K562 (cell line): ENCODE results near the gene GTF2H4. TPM values are rescaled to one million over a fixed set of nuclear protein-coding genes. Genes with fewer than 3 reads are reported as not detected.
A peak's percentile ranks its signal among the peaks of the same experiment; 100 is the strongest.

Experiments used
- ARNT ChIP-seq, 2 experiments: fragments of 450-650 bp; IDR thresholded peaks; 2 replicates each; pipeline ENCODE4 v1.6.1; 2016; ENCODE audit warnings: mild to moderate bottlenecking in 1 of 2
- CBFA2T2 ChIP-seq: fragments of 450-650 bp; conservative IDR thresholded peaks from 2 replicates; pipeline ENCODE4 v1.6.1; 2017; ENCODE audit warnings: mild to moderate bottlenecking
- E2F3 ChIP-seq: fragments of 250-450 bp; sonication (Bioruptor Pico); IDR thresholded peaks from 2 replicates; pipeline ENCODE4 v1.4.0; 2020; ENCODE audit warnings: mild to moderate bottlenecking
- ESRRA ChIP-seq: fragments of 450-650 bp; IDR thresholded peaks from 2 replicates; pipeline ENCODE4 v1.6.1; 2014; ENCODE audit warnings: low read depth, mild to moderate bottlenecking, moderate library complexity, borderline replicate concordance
- ESRRB ChIP-seq: fragments of 250-450 bp; sonication (Bioruptor Pico); IDR thresholded peaks from 2 replicates; pipeline ENCODE4 v1.5.0; 2020; ENCODE audit warnings: mild to moderate bottlenecking, moderate library complexity, borderline replicate concordance
- IFI16 ChIP-seq: fragments of 250-450 bp; sonication (Bioruptor Pico); IDR thresholded peaks from 2 replicates; pipeline ENCODE4 v2.1.2; 2022; ENCODE audit warnings: mild to moderate bottlenecking, inconsistent platforms
- JUNB ChIP-seq: fragments of 450-650 bp; formaldehyde crosslinking; conservative IDR thresholded peaks from 2 replicates; pipeline ENCODE4 v1.4.0; 2020; ENCODE audit warnings: mild to moderate bottlenecking
- LCOR ChIP-seq: sonication (generic); formaldehyde crosslinking; IDR thresholded peaks from 2 replicates; pipeline ENCODE4 v1.8.0; 2022; ENCODE audit warnings: mild to moderate bottlenecking, missing genetic modification reagents
- MLLT1 ChIP-seq, 2 experiments: fragments of 450-650 bp; IDR thresholded peaks; 2 replicates each; pipeline ENCODE4 v1.6.1; 2016
- NCOA6 ChIP-seq: fragments of 450-650 bp; IDR thresholded peaks from 2 replicates; pipeline ENCODE4 v1.6.1; 2017; ENCODE audit warnings: mild to moderate bottlenecking
- NFIX ChIP-seq: fragments of 250-450 bp; sonication (Bioruptor Pico); IDR thresholded peaks from 2 replicates; pipeline ENCODE4 v1.4.0; 2020; ENCODE audit warnings: low read depth, mild to moderate bottlenecking, moderate library complexity
- PCBP2 ChIP-seq: fragments of 200-400 bp; formaldehyde crosslinking; IDR thresholded peaks from 2 replicates; pipeline ENCODE4 v1.6.1; 2018; ENCODE audit warnings: low read length, low read depth, mild to moderate bottlenecking, moderate library complexity; ENCODE audit not compliant: poor library complexity, severe bottlenecking
- PRMT5 ChIP-seq: sonication (generic); formaldehyde crosslinking; IDR thresholded peaks from 2 replicates; pipeline ENCODE4 v1.5.0; 2020; ENCODE audit warnings: missing genetic modification reagents
- SMARCB1 ChIP-seq: IDR thresholded peaks from 2 replicates; pipeline ENCODE4 v1.6.1; 2011; ENCODE audit warnings: improper control_type of control experiment, low read depth; ENCODE audit not compliant: insufficient read length
- SOX6 ChIP-seq: fragments of 450-650 bp; IDR thresholded peaks from 2 replicates; pipeline ENCODE4 v1.6.1; 2014; ENCODE audit warnings: mild to moderate bottlenecking
- SRSF1 ChIP-seq: fragments of 200-400 bp; formaldehyde crosslinking; IDR thresholded peaks from 2 replicates; pipeline ENCODE4 v1.6.1; 2017; ENCODE audit warnings: mild to moderate bottlenecking, low read depth, low read length, moderate library complexity
- SRSF3 ChIP-seq: fragments of 200-400 bp; formaldehyde crosslinking; IDR thresholded peaks from 2 replicates; pipeline ENCODE4 v1.6.1; 2016; ENCODE audit warnings: mild to moderate bottlenecking, low read length, moderate library complexity; ENCODE audit not compliant: insufficient read depth
- TAF1 ChIP-seq: IDR thresholded peaks from 2 replicates; pipeline ENCODE4 v1.6.1; 2011; ENCODE audit warnings: mild to moderate bottlenecking, low read length, moderate library complexity; ENCODE audit not compliant: insufficient read depth, control insufficient read depth, severe bottlenecking; ENCODE audit errors: extremely low read depth
- YY1 ChIP-seq, 3 experiments: IDR thresholded peaks; 2 replicates each; pipeline ENCODE4 v1.6.1; 2011; ENCODE audit warnings: low read length in 2 of 3, mild to moderate bottlenecking in 2 of 3, moderate library complexity in 2 of 3, borderline replicate concordance in 1 of 3, control low read depth in 1 of 3, low read depth in 1 of 3; ENCODE audit not compliant: insufficient read depth in 3 of 3, insufficient replicate concordance in 2 of 3, control insufficient read depth in 1 of 3, insufficient read length in 1 of 3; ENCODE audit errors: extremely low read depth in 1 of 3
- ZNF165 ChIP-seq: fragments of 250-450 bp; sonication (Bioruptor Pico); IDR thresholded peaks from 2 replicates; pipeline ENCODE4 v1.4.0; 2020; ENCODE audit warnings: borderline replicate concordance
- ZNF232 ChIP-seq: sonication (generic); formaldehyde crosslinking; IDR thresholded peaks from 2 replicates; pipeline ENCODE4 v1.8.0; 2022; ENCODE audit warnings: mild to moderate bottlenecking, missing genetic modification reagents
- polyA plus RNA-seq, 8 experiments: library from polyadenylated mRNA; depleted of rRNA in 4 of 8; stranded (reverse) in 5 of 8; unstranded in 3 of 8; fragments of >200 nt; fragmentation: Nextera tagmentation in 2 of 8; fragmentation: Illumina TruSeq in 1 of 8; extraction: Ambion mirVana in 2 of 8; extraction: Trizol in 1 of 8; gene quantifications; 2 replicates each; pipeline versions ENCODE4 v1.2.1 to v1.2.3, GENCODE V29; 2011 to 2014; ENCODE audit warnings: inconsistent platforms in 1 of 8, missing spikeins in 1 of 8
- total RNA-seq, 7 experiments: library from RNA; depleted of rRNA in 6 of 7; stranded (reverse); fragments of >200 nt in 6 of 7; fragmentation: Illumina TruSeq in 2 of 7; extraction: Trizol in 2 of 7; gene quantifications; 2 replicates each; pipeline versions ENCODE4 v1.2.1 to v1.2.3, GENCODE V29; 2011 to 2021; ENCODE audit warnings: low replicate concordance in 1 of 7
- TF ChIP-seq, protein P1 (sequence below): fragments of 250-450 bp; sonication (Bioruptor Pico); IDR thresholded peaks from 2 replicates; pipeline ENCODE4 v1.5.0; 2021; ENCODE audit warnings: mild to moderate bottlenecking, borderline replicate concordance
- TF ChIP-seq, protein P2 (sequence below): fragments of 200-800 bp; sonication (Bioruptor generic); IDR thresholded peaks from 2 replicates; pipeline ENCODE4 v1.6.1; 2017; ENCODE audit warnings: missing genetic modification characterization, missing compliant biosample characterization

The GTF2H4 gene
- total and polyA plus RNA-seq, 9 of the 15 experiments (the other 6 are each of a cell fraction or from before 2014, with no cell fraction given), result 3.6 to 86.1 (median 39.6) TPM

- TF ChIP-seq, protein P1, sequence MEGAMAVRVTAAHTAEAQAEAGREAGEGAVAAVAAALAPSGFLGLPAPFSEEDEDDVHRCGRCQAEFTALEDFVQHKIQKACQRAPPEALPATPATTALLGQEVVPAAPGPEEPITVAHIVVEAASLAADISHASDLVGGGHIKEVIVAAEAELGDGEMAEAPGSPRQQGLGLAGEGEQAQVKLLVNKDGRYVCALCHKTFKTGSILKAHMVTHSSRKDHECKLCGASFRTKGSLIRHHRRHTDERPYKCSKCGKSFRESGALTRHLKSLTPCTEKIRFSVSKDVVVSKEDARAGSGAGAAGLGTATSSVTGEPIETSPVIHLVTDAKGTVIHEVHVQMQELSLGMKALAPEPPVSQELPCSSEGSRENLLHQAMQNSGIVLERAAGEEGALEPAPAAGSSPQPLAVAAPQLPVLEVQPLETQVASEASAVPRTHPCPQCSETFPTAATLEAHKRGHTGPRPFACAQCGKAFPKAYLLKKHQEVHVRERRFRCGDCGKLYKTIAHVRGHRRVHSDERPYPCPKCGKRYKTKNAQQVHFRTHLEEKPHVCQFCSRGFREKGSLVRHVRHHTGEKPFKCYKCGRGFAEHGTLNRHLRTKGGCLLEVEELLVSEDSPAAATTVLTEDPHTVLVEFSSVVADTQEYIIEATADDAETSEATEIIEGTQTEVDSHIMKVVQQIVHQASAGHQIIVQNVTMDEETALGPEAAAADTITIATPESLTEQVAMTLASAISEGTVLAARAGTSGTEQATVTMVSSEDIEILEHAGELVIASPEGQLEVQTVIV, result no peak
- TF ChIP-seq ESRRA, result 0 out of 2 replicates have a peak, but pooled peaks have one; percentile 42
- no peak for TF ChIP-seq SMARCB1
- TF ChIP-seq IFI16 (CRISPR knock-in tag), result peak; percentile 80; the same call in 1 of the 2 replicates
- TF ChIP-seq YY1 (IDR thresholded peaks at IDR 0.05; ENCODE audit: borderline replicate concordance in 1 of 3, control insufficient read depth in 1 of 3, extremely low read depth in 1 of 3, insufficient read depth in 3 of 3, insufficient read length in 1 of 3, insufficient replicate concordance in 2 of 3, low read depth in 1 of 3, low read length in 2 of 3), result peak; percentile 86 to 98 (median 89)
- TF ChIP-seq MLLT1 (IDR thresholded peaks at IDR 0.05), result peak; percentile 94 to 96
- TF ChIP-seq PRMT5, result no peak
- TF ChIP-seq ZNF232 (CRISPR knock-in tag), result no peak
- TF ChIP-seq PCBP2, result no peak
- TF ChIP-seq SRSF1, result no peak
- TF ChIP-seq LCOR (CRISPR knock-in tag), result no peak
- no peak for TF ChIP-seq SRSF3
- TF ChIP-seq ARNT (IDR thresholded peaks at IDR 0.05), result no peak; a peak in 2 of 4 replicates
- TF ChIP-seq TAF1, result peak; percentile 52
- TF ChIP-seq, protein P2, sequence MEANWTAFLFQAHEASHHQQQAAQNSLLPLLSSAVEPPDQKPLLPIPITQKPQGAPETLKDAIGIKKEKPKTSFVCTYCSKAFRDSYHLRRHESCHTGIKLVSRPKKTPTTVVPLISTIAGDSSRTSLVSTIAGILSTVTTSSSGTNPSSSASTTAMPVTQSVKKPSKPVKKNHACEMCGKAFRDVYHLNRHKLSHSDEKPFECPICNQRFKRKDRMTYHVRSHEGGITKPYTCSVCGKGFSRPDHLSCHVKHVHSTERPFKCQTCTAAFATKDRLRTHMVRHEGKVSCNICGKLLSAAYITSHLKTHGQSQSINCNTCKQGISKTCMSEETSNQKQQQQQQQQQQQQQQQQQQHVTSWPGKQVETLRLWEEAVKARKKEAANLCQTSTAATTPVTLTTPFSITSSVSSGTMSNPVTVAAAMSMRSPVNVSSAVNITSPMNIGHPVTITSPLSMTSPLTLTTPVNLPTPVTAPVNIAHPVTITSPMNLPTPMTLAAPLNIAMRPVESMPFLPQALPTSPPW (CRISPR knock-in tag), result peak; percentile 33
- peak; percentile 42; the same call in 1 of the 2 replicates for TF ChIP-seq SOX6
- TF ChIP-seq NCOA6, result no peak
- TF ChIP-seq ESRRB, result no peak
- no peak for TF ChIP-seq JUNB (CRISPR knock-in tag)
- TF ChIP-seq ZNF165, result no peak
- no peak for TF ChIP-seq NFIX (CRISPR knock-in tag)
- no peak for TF ChIP-seq E2F3 (CRISPR knock-in tag)
- no peak for TF ChIP-seq CBFA2T2
These were observed 32.6 kb upstream of the GTF2H4 start (continued) for GRCh38 chr6:30875244-30876038.
